ENCODE measurements around the gene TADA3.
A peak's percentile ranks its signal among the peaks of the same experiment; 100 is the strongest.

Gene TADA3, protein sequence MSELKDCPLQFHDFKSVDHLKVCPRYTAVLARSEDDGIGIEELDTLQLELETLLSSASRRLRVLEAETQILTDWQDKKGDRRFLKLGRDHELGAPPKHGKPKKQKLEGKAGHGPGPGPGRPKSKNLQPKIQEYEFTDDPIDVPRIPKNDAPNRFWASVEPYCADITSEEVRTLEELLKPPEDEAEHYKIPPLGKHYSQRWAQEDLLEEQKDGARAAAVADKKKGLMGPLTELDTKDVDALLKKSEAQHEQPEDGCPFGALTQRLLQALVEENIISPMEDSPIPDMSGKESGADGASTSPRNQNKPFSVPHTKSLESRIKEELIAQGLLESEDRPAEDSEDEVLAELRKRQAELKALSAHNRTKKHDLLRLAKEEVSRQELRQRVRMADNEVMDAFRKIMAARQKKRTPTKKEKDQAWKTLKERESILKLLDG

DNA sequence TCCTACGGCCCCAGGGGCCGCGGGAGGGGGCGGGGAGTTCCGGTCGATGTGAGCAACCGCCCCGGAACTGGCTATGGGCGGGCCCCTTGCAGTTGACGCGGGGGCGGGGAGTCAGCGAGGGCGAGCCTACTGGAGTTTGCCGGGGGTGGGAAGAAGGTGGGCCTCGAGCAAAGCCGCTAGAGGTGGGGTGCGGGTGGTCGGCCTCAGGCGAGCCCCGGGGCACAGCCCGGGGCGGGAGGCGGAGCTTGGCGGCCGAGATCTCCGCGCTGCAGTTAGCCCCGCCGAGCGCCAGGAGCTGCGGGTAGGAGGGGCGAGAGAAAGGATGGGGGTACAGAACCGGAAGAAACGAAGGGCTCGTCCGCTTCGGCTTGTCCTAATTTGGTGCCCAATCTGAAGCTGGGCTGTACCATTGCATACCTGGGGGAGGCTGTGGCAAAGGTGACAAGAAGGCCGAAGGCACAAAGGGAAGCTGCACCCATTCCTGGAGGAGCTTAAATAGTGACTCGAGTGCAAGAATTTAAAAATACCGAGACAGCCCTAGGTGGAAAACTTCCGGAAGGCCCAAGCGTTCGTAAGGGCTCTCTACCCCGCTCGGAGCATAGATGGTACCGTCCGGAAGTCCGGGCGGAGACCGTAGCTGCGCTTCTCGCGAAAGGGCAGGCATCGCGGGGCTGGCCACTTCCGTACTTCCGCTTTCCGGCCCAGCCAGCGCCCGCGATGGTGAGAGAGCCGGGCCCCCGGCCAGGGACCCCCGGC is at the start of gene TADA3, which contains the start of gene ARPC4:
Gene TADA3, minus strand, starts transcription at position 69 of the 756 bp plus-strand sequence. CDS start 1,007 bp downstream, outside the sequence.
Gene ARPC4, plus strand, starts transcription at position 678 of the 756 bp plus-strand sequence. Its CDS starts 40 bp downstream, at position 718.
- DNase-seq (ENCODE audit: low read depth), result peak; percentile 85

DNA sequence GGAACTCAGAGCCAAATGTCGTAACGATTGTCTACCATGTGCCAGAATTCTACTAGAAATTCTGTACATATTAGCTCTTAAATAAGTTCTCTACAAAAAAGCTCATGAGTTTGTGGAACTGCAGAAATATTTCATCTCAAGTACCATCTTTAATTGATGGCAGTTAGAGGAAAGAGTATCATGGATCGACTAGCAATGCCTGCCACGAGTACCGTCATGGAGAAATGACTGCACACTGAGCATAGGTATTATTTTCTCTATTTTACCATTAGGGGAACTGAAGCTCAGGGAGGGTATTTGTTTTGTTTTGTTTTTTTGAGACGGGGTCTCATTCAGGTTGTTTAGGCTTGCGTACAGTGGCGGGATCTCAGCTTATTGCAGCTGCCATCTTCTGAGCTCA is 48.7 kb upstream of the TADA3 start:
- DNase-seq (ENCODE audit: low read depth), result no peak

DNA sequence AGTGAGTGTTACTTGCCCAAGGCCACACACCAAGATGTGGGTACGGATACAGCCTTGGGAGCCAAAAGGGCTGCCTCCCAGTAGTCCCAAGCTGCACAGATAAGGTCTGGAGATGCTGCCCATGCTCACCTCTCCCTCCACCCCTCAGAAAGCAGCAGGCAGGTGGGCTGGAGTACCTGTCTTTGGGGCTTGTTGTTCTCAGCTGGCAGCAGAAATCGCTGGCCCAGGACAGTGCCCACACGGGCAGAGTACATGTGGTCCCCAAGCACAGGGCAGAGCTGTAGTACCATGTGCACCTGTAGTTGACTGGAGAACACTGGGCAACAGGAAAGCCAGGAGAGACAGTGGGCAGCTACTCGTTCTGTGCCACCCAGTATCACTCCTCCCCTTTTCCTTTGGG is 46.6 kb upstream of the TADA3 start:
- no peak for DNase-seq (ENCODE audit: low read depth)

DNA sequence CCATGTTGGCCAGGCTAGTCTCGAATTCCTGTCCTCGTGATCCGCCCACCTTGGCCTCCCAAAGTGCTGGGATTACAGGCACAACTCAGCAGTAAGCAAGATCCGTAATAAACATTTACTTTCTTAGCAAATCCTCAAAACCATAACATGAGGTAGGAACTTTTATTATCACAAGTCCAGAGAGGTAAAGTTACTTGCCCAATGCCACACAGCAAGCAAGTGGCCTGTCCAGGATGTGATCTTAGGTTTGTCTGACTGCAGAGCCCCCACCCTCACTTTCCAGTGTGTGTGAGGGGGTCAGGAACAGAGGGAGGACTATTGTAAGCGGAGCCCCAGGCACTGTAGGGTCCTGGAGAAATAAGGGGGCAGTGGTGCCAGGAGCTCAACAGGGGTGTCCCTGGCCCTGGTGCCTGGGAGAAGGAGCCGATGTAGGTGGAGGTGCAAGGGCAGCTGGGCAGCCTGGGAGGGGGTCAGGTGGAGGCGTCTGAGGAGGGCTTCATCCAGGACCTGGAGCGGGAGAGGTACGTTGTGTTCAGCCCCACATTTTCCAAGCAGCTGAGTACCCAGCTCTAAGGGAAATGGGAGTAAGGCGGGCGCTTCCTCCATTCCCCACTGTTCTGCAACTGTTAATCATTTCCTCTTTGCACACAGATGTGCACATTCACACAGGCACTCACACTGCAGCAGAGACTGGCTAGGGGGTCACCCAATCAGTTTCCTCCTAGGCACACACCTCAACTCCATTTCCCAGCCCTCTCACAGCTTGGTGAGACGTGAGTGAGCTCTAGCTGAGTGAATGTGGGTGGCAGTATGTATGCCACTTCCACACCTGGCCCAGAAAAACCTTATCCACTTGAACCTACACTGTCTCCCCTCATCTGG is 45.7 kb upstream of the TADA3 start:
- DNase-seq (ENCODE audit: low read depth), result no peak

GRCh38 chr3:9834520-9835380 is 42.5 kb upstream of the TADA3 start:
- no peak for DNase-seq (ENCODE audit: low read depth)

- DNase-seq (ENCODE audit: low read depth), result no peak
Observed at GRCh38 chr3:9833078-9833477, 40.8 kb upstream of the TADA3 start.

- DNase-seq (ENCODE audit: low read depth), result no peak
Observed at GRCh38 chr3:9831253-9831652, 39.0 kb upstream of the TADA3 start.

- no peak for DNase-seq (ENCODE audit: low read depth)
Observed at GRCh38 chr3:9828801-9829755, 36.8 kb upstream of the TADA3 start.

DNA sequence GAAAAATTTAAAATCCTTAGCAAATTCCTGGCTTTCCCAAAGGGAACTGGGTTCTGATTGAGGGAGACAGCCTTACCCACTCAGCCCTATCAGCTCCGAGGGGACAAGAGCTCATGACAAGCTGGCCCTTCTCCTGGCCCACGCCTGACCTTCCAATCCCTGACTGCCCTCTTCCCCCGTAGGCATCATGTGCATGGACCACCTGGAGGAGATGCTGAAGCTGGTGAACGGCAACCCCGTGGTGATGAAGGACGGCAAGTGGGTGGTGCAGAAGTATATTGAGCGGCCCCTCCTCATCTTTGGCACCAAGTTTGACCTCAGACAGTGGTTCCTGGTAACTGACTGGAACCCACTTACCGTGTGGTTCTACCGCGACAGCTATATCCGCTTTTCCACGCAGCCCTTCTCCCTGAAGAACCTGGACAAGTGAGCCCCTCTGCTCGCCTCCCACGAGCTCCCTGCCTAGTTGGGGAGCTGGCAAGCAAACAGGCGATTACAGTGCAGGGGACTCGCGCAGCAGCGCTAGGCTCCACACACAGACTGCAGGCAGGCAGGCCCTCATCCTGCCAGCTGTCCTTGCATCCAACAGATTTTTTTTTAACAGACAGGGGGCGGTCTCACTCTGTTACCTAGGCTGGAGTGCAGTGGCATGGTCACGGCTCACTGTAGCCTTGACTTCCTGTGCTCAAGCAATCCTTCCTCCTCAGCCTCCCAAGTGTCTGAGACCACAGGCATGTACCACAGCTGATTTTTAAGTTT is 34.7 kb upstream of the TADA3 start:
- no peak for DNase-seq (ENCODE audit: low read depth)

- DNase-seq (ENCODE audit: low read depth), result no peak
Observed at GRCh38 chr3:9825451-9826040, 33.3 kb upstream of the TADA3 start.

- no peak for DNase-seq (ENCODE audit: low read depth)
Observed at GRCh38 chr3:9820946-9821345, 28.7 kb upstream of the TADA3 start.

- DNase-seq (ENCODE audit: low read depth), result no peak
Observed at GRCh38 chr3:9820543-9820942, 28.3 kb upstream of the TADA3 start.

GRCh38 chr3:9818666-9819335 is 26.5 kb upstream of the TADA3 start:
- no peak for DNase-seq (ENCODE audit: low read depth)

GRCh38 chr3:9817436-9817835 is 25.2 kb upstream of the TADA3 start:
- DNase-seq (ENCODE audit: low read depth), result no peak

- no peak for DNase-seq (ENCODE audit: low read depth)
Observed at GRCh38 chr3:9815986-9816385, 23.7 kb upstream of the TADA3 start.

DNA sequence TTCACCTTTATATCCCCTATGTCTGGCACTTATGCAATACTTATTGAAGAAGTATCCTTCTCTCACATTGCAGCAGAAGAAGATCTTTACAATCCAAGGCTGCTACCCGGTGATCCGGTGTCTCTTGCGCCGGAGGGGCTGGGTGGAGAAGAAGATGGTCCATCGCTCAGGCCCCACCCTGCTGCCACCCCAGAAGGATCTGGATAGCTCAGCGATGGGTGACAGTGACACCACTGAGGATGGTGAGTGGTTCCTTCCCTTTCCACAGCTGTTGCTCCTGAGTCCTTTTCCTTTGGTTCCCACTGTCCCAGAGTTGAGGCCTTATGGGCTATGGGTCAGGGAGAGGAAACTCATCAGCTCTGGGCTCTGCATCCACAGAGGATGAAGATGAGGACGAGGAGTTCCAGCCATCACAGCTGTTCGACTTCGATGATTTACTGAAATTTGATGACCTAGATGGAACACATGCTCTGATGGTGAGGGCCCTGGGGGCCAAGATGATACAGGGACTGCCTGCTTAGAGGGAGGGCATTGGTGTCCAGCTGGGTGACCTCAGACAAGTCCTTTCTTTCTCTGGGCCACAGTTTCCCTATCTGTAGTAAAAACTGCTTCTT is 20.7 kb upstream of the TADA3 start:
- DNase-seq (ENCODE audit: low read depth), result no peak

DNA sequence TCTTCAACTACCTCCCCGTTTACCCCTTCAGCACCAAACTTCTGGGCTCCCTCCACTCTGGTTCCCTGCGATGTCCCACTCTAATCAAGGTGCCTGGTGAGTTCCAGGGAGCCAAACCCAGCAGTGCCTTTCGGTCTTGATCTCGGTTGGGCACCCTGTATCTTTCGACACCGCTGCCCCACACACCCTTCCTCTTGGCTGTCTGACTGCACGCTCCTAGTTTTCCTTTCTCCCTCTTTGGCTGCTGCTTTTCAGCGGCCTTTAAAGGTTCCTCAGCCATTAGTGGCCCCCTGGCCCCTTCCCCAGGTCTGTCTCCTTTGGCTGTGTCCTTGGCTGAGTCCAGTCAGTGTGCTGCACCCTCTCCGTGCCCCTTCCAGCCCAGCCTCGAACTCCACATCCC is 18.6 kb upstream of the TADA3 start:
- no peak for DNase-seq (ENCODE audit: low read depth)

- DNase-seq (ENCODE audit: low read depth), result no peak
Observed at GRCh38 chr3:9810433-9810770, 18.1 kb upstream of the TADA3 start.
